Neural progenitor cell (in vitro differentiated cells): ENCODE results near the gene SNX25. TPM values are rescaled to one million over a fixed set of nuclear protein-coding genes. Genes with fewer than 3 reads are reported as not detected.

Source experiments
- DNase-seq: peaks from one replicate; pipeline ENCODE4 v3.0.0-alpha.2; 2016; ENCODE audit warnings: low spot score
- H2AFZ ChIP-seq: fragments of 200-600 bp; sonication (generic); replicated peaks from 2 replicates; pipeline ENCODE4 v1.6.1; 2016; ENCODE audit warnings: antibody characterized with exemption
- H3F3A ChIP-seq: fragments of 200-600 bp; sonication (generic); 2 replicates; pipeline ENCODE4 v1.6.1; 2016; ENCODE audit warnings: antibody characterized with exemption, low read depth
- H3K27ac ChIP-seq: fragments of 200-600 bp; sonication (generic); 2 replicates; pipeline ENCODE4 v1.5.1; 2016; ENCODE audit warnings: mild to moderate bottlenecking
- H3K27me3 ChIP-seq: fragments of 200-600 bp; sonication (generic); 2 replicates; pipeline ENCODE4 v1.6.1; 2016; ENCODE audit warnings: mild to moderate bottlenecking, moderate library complexity
- H3K36me3 ChIP-seq: fragments of 200-600 bp; sonication (generic); 2 replicates; pipeline ENCODE4 v1.5.1; 2016
- H3K4me1 ChIP-seq: fragments of 200-600 bp; sonication (generic); 2 replicates; pipeline ENCODE4 v1.6.1; 2016; ENCODE audit warnings: mixed run types
- H3K4me2 ChIP-seq: fragments of 200-600 bp; sonication (generic); 2 replicates; pipeline ENCODE4 v1.6.1; 2016
- H3K4me3 ChIP-seq: fragments of 200-600 bp; sonication (generic); 2 replicates; pipeline ENCODE4 v1.5.1; 2016
- H3K79me2 ChIP-seq: fragments of 200-600 bp; sonication (generic); 2 replicates; pipeline ENCODE4 v1.6.1; 2016; ENCODE audit warnings: low read depth
- H3K9ac ChIP-seq: fragments of 200-600 bp; sonication (generic); 2 replicates; pipeline ENCODE4 v1.6.1; 2016
- H3K9me3 ChIP-seq: fragments of 200-600 bp; sonication (generic); 2 replicates; pipeline ENCODE4 v1.5.1; 2016; ENCODE audit warnings: low read depth
- H4K20me1 ChIP-seq: fragments of 200-600 bp; sonication (generic); 2 replicates; pipeline ENCODE4 v1.6.1; 2016; ENCODE audit warnings: low read depth
- H3K27ac Mint-ChIP-seq: 3 replicates; pipeline ENCODE4 v1.8.0; 2021; ENCODE audit warnings: mixed read lengths
- H3K27me3 Mint-ChIP-seq: 2 replicates; pipeline ENCODE4 v1.8.0; 2022; ENCODE audit warnings: low read depth, mild to moderate bottlenecking, inconsistent platforms, moderate library complexity, mixed read lengths; ENCODE audit not compliant: insufficient read depth
- H3K36me3 Mint-ChIP-seq: 3 replicates; pipeline ENCODE4 v1.8.0; 2021; ENCODE audit warnings: mixed read lengths
- H3K4me1 Mint-ChIP-seq: 3 replicates; pipeline ENCODE4 v1.8.0; 2021; ENCODE audit warnings: mixed read lengths
- H3K4me3 Mint-ChIP-seq: 3 replicates; pipeline ENCODE4 v1.8.0; 2021; ENCODE audit warnings: mild to moderate bottlenecking, moderate library complexity, mixed read lengths
- H3K9me3 Mint-ChIP-seq: 3 replicates; pipeline ENCODE4 v1.8.0; 2020; ENCODE audit warnings: mixed read lengths
- EZH2 ChIP-seq: fragments of 200-600 bp; sonication (generic); IDR thresholded peaks from 2 replicates; pipeline ENCODE4 v1.6.1; 2017; ENCODE audit warnings: antibody characterized with exemption, mild to moderate bottlenecking, moderate library complexity
- EZH2phosphoT487 ChIP-seq: fragments of 200-600 bp; sonication (generic); IDR thresholded peaks from 2 replicates; pipeline ENCODE4 v1.6.1; 2017; ENCODE audit warnings: antibody characterized with exemption
- total RNA-seq: library from RNA; depleted of rRNA; stranded (reverse); fragments of >200 nt; gene quantifications from 2 replicates; pipeline ENCODE4 v1.2.3, GENCODE V29; 2015; ENCODE audit warnings: low replicate concordance
- TF ChIP-seq, protein P1 (sequence below): fragments of 200-600 bp; sonication (generic); IDR thresholded peaks from 2 replicates; pipeline ENCODE4 v1.5.1; 2017; ENCODE audit warnings: antibody characterized with exemption, mild to moderate bottlenecking

Gene SNX25
- total RNA-seq, 1 donor from 2014 or later = 50.8 TPM

DNA sequence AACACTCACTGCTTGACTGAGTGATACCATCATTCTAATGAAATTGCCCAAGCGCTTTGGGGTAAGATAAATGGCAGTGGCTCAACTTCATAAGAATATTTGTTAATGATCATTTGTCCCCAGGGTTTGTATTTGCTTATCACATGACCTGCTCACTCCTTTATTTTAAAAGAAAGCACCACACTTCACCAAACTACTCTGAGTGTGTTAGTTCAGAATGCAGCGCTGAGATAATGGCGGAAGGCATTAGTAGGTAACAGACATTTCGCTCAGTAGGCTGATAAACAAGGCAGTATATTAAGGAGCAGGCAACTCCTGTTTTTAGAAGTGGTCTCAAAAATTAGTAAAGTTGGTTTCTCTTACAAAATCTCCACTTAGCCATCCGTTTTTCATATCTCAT lies 1.6 kb downstream of the SNX25 start:
- Histone ChIP-seq H2AFZ (peak overlapping the region; percentile 77), H3K27ac (no peak overlapping the region), H3K79me2 (peaks cover 56% of the 10 kb centered on the region)

DNA sequence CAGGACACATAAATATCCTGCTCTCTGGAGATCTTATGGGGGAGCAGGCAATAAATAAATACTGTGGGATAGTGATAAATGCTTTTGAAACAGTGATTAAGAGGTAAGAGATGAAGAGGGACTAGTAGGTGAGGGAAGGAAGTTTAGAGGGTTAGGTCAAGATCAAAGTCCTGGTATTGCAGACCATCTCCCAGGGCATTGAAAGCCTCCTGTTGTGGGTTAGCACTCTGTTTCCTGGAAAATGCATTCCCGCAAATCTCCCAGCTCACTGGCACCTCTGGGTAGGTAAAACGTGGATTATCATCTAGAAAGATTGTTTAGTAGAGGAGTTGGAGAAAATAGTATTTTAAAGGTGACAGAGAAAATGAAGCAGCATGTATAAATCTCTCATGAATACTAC lies 2.2 kb downstream of the SNX25 start:
- no peaks in the 10 kb centered on the region for H3K9me3 Mint-ChIP-seq

More for the DNA sequence above, 1.6 kb downstream of the SNX25 start:
- H3K4me3 Mint-ChIP-seq = peak overlapping the region; percentile 98
- Histone ChIP-seq H3F3A (peaks cover 15% of the 10 kb centered on the region), H3K36me3 (no peaks in the 10 kb centered on the region), H3K9me3 (no peaks in the 10 kb centered on the region), H4K20me1 (peaks cover 22% of the 10 kb centered on the region), H3K9ac (no peak overlapping the region), H3K4me3 (peak overlapping the region; percentile 90), H3K27me3 (peaks cover 15% of the 10 kb centered on the region), H3K4me2 (peak overlapping the region; percentile 85), H3K4me1 (peaks cover 12% of the 10 kb centered on the region)
- no peak for TF ChIP-seq EZH2
- no peak for TF ChIP-seq EZH2phosphoT487
- TF ChIP-seq, protein P1, sequence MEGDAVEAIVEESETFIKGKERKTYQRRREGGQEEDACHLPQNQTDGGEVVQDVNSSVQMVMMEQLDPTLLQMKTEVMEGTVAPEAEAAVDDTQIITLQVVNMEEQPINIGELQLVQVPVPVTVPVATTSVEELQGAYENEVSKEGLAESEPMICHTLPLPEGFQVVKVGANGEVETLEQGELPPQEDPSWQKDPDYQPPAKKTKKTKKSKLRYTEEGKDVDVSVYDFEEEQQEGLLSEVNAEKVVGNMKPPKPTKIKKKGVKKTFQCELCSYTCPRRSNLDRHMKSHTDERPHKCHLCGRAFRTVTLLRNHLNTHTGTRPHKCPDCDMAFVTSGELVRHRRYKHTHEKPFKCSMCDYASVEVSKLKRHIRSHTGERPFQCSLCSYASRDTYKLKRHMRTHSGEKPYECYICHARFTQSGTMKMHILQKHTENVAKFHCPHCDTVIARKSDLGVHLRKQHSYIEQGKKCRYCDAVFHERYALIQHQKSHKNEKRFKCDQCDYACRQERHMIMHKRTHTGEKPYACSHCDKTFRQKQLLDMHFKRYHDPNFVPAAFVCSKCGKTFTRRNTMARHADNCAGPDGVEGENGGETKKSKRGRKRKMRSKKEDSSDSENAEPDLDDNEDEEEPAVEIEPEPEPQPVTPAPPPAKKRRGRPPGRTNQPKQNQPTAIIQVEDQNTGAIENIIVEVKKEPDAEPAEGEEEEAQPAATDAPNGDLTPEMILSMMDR = no peak
- H3K27ac Mint-ChIP-seq = peak overlapping the region; percentile 81
- peak; percentile 30 for DNase-seq
- peaks cover 4% of the 10 kb centered on the region for H3K36me3 Mint-ChIP-seq
- no peaks in the 10 kb centered on the region for H3K9me3 Mint-ChIP-seq
- H3K4me1 Mint-ChIP-seq = peaks cover 26% of the 10 kb centered on the region
- H3K27me3 Mint-ChIP-seq = peaks cover 4% of the 10 kb centered on the region

DNA sequence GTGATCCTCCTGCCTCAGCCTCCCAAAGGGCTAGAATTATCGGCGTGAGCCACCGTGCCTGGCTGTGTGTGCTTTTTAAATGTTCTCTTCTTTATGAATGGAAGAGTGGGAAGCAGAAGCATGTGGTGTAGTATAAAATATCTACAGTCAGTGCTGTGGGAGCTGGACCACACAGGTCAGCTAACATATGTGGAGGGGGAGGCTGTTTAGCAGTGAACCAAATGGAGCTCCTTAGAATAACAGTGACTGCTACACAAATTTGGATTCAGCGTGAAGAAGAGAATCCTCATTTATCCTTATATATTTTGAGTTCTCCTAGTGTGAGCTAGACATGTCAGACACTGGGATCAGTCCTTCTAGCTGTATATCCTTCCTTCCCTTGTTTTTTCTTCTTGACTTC lies 3.2 kb downstream of the SNX25 start:
- Histone ChIP-seq H3K4me1 (peaks cover 12% of the 10 kb centered on the region), H3K79me2 (peaks cover 58% of the 10 kb centered on the region), H3K36me3 (no peaks in the 10 kb centered on the region), H3K9ac (no peak overlapping the region), H3K4me3 (no peak overlapping the region), H3F3A (peaks cover 15% of the 10 kb centered on the region), H3K9me3 (no peaks in the 10 kb centered on the region), H3K4me2 (no peak overlapping the region), H3K27me3 (peaks cover 14% of the 10 kb centered on the region), H2AFZ (no peak overlapping the region), H4K20me1 (peaks cover 22% of the 10 kb centered on the region), H3K27ac (no peak overlapping the region)
- Mint-ChIP-seq H3K4me3 (peak overlapping the region; percentile 27), H3K9me3 (no peaks in the 10 kb centered on the region), H3K36me3 (peaks cover 4% of the 10 kb centered on the region), H3K27ac (no peak overlapping the region), H3K4me1 (peaks cover 31% of the 10 kb centered on the region), H3K27me3 (peaks cover 2% of the 10 kb centered on the region)
- DNase-seq = no peak
- no peak for TF ChIP-seq EZH2
- TF ChIP-seq, protein P1 = no peak
- no peak for TF ChIP-seq EZH2phosphoT487

More for the DNA sequence above, 2.2 kb downstream of the SNX25 start:
- Mint-ChIP-seq H3K4me3 (peak overlapping the region; percentile 98), H3K27me3 (peaks cover 3% of the 10 kb centered on the region), H3K36me3 (peaks cover 4% of the 10 kb centered on the region), H3K27ac (no peak overlapping the region), H3K4me1 (peaks cover 26% of the 10 kb centered on the region)
- H2AFZ ChIP-seq = no peak overlapping the region
- no peak for DNase-seq
- peak overlapping the region; percentile 90 for H3K4me3 ChIP-seq
- no peaks in the 10 kb centered on the region for H3K9me3 ChIP-seq
- H3K4me1 ChIP-seq = peaks cover 12% of the 10 kb centered on the region
- TF ChIP-seq, protein P1 = no peak
- H4K20me1 ChIP-seq = peaks cover 22% of the 10 kb centered on the region
- peaks cover 15% of the 10 kb centered on the region for H3K27me3 ChIP-seq
- peak overlapping the region; percentile 85 for H3K4me2 ChIP-seq
- no peak overlapping the region for H3K27ac ChIP-seq
- peaks cover 58% of the 10 kb centered on the region for H3K79me2 ChIP-seq
- H3K36me3 ChIP-seq = no peaks in the 10 kb centered on the region
- H3K9ac ChIP-seq = no peak overlapping the region
- H3F3A ChIP-seq = peaks cover 15% of the 10 kb centered on the region
